T-helper 2 cell (primary cell): ENCODE data around the gene CFLAR.

Source experiments
- DNase-seq, 5 experiments: peaks; one replicate each; pipeline versions ENCODE4 v3.0.0 to v3.0.0-alpha.2; 2012 to 2022

Gene CFLAR

GRCh38 chr2:201219328-201220096, 103.5 kb downstream of the CFLAR start:
- no peak for DNase-seq

GRCh38 chr2:201220102-201220570, 104.2 kb downstream of the CFLAR start:
- no peak for DNase-seq

GRCh38 chr2:201223089-201224073, 107.4 kb downstream of the CFLAR start:
- DNase-seq, result no peak
